HL-60 (cell line): ENCODE data around the gene NNMT.

Experiments used
- DNase-seq, 2 experiments: peaks; one replicate each; pipeline ENCODE4 v3.0.0-alpha.2; 2010 to 2020; ENCODE audit warnings: low read depth in 1 of 2, low spot score in 1 of 2
- H3K27ac ChIP-seq: fragments of 250-450 bp; sonication (Bioruptor Pico); replicated peaks from 2 replicates; pipeline ENCODE4 v1.5.1; 2020; ENCODE audit warnings: mild to moderate bottlenecking, moderate library complexity
- H3K27me3 ChIP-seq: fragments of 250-450 bp; sonication (Bioruptor Pico); 2 replicates; pipeline ENCODE4 v1.5.1; 2021; ENCODE audit warnings: mild to moderate bottlenecking, moderate library complexity; ENCODE audit not compliant: insufficient read depth, poor library complexity, severe bottlenecking
- H3K4me3 ChIP-seq: replicated peaks from 2 replicates; pipeline ENCODE4 v1.5.1; 2011; ENCODE audit warnings: mild to moderate bottlenecking, control low read depth, low read length; ENCODE audit not compliant: insufficient read depth
- GABPA ChIP-seq: IDR thresholded peaks from 2 replicates; pipeline ENCODE4 v1.6.1; 2012; ENCODE audit warnings: low read depth
- POLR2AphosphoS5 ChIP-seq: IDR thresholded peaks from 2 replicates; pipeline ENCODE4 v1.6.1; 2012; ENCODE audit warnings: low read depth
- SPI1 ChIP-seq: IDR thresholded peaks from 2 replicates; pipeline ENCODE4 v1.6.1; 2012; ENCODE audit warnings: low read depth, mild to moderate bottlenecking, borderline replicate concordance
- TF ChIP-seq, protein P1 (sequence below): IDR thresholded peaks from one replicate; pipeline ENCODE4 v1.5.1; 2011; ENCODE audit warnings: low read length, control low read depth, inconsistent platforms; ENCODE audit not compliant: insufficient read depth
- TF ChIP-seq, protein P2 (sequence below): IDR thresholded peaks from 2 replicates; pipeline ENCODE4 v1.6.1; 2012; ENCODE audit warnings: low read depth; ENCODE audit not compliant: insufficient replicate concordance

Gene NNMT

DNA sequence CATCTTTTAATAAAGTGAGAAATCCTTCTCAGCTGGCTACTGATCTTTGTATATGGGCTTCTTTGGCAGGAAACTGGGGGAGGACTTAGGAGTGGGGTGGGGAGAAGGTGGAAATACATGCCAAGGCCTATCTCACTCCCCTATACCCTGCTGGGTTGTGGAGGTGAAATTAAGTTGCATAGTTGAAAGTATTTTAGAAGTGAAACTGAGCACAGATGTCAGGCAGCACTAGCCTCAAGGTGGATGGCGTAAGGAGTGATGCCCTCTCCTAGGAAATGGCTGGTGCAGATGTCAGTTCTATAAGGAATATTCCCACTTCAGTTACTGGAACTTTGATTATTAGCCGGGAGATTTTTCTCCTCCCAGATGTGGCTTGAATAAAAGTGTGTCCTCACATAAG lies 46.3 kb downstream of the NNMT start:
- TF ChIP-seq, protein P1, sequence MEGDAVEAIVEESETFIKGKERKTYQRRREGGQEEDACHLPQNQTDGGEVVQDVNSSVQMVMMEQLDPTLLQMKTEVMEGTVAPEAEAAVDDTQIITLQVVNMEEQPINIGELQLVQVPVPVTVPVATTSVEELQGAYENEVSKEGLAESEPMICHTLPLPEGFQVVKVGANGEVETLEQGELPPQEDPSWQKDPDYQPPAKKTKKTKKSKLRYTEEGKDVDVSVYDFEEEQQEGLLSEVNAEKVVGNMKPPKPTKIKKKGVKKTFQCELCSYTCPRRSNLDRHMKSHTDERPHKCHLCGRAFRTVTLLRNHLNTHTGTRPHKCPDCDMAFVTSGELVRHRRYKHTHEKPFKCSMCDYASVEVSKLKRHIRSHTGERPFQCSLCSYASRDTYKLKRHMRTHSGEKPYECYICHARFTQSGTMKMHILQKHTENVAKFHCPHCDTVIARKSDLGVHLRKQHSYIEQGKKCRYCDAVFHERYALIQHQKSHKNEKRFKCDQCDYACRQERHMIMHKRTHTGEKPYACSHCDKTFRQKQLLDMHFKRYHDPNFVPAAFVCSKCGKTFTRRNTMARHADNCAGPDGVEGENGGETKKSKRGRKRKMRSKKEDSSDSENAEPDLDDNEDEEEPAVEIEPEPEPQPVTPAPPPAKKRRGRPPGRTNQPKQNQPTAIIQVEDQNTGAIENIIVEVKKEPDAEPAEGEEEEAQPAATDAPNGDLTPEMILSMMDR, result no peak
- TF ChIP-seq, protein P2, sequence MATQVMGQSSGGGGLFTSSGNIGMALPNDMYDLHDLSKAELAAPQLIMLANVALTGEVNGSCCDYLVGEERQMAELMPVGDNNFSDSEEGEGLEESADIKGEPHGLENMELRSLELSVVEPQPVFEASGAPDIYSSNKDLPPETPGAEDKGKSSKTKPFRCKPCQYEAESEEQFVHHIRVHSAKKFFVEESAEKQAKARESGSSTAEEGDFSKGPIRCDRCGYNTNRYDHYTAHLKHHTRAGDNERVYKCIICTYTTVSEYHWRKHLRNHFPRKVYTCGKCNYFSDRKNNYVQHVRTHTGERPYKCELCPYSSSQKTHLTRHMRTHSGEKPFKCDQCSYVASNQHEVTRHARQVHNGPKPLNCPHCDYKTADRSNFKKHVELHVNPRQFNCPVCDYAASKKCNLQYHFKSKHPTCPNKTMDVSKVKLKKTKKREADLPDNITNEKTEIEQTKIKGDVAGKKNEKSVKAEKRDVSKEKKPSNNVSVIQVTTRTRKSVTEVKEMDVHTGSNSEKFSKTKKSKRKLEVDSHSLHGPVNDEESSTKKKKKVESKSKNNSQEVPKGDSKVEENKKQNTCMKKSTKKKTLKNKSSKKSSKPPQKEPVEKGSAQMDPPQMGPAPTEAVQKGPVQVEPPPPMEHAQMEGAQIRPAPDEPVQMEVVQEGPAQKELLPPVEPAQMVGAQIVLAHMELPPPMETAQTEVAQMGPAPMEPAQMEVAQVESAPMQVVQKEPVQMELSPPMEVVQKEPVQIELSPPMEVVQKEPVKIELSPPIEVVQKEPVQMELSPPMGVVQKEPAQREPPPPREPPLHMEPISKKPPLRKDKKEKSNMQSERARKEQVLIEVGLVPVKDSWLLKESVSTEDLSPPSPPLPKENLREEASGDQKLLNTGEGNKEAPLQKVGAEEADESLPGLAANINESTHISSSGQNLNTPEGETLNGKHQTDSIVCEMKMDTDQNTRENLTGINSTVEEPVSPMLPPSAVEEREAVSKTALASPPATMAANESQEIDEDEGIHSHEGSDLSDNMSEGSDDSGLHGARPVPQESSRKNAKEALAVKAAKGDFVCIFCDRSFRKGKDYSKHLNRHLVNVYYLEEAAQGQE, result no peak
- TF ChIP-seq GABPA, result no peak
- TF ChIP-seq POLR2AphosphoS5, result no peak
- no peak for TF ChIP-seq SPI1
- Histone ChIP-seq H3K27ac (no peak overlapping the region), H3K4me3 (no peak overlapping the region), H3K27me3 (no peaks in the 10 kb centered on the region)
- no peak for DNase-seq

DNA sequence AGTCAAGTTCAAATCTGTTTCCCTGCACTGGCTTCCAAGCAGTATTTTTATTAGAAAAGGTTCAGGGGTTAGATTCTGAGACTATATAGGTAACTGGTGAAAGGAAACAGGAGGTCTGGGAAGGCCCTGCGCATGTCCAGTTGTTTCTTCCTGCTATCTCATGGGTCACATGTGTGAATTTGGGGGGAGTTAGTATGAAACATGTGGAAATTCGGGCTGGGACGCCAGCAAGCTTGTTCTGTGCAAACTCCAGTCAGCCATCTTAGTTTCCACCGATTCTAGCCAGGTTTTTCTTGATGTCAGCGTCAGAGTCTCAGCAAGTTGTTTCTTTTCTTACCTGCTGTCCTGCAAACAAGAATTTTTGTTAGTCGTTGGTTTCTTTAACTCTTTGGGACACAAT lies 46.8 kb downstream of the NNMT start:
- no peaks in the 10 kb centered on the region for H3K27me3 ChIP-seq
- no peak for DNase-seq
- H3K27ac ChIP-seq, result no peak overlapping the region
- TF ChIP-seq GABPA, result no peak
- no peak for TF ChIP-seq SPI1
- no peak for TF ChIP-seq POLR2AphosphoS5
- TF ChIP-seq, protein P1, result no peak
- TF ChIP-seq, protein P2, result no peak
- H3K4me3 ChIP-seq, result no peak overlapping the region

DNA sequence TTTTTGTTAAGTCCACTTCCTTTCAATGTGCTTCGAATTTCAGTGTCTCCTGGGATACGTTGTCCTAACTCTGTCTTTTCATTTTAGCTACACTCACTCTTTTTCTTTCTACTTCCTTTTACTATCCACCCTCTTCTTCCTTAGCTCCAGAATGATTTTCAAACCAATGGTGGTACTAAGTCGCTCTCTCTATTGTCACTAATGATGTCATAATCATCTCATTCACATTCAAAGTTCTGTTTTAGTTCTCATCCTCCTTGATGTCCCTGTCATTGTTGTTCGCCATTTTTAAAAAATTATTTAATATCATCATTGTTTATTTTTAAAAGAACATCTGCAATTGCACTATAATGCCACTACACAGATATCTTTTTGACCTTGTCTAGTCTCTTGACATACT lies 47.3 kb downstream of the NNMT start:
- no peaks in the 10 kb centered on the region for H3K27me3 ChIP-seq
- TF ChIP-seq, protein P1, result no peak
- TF ChIP-seq, protein P2, result no peak
- TF ChIP-seq POLR2AphosphoS5, result no peak
- TF ChIP-seq SPI1, result no peak
- TF ChIP-seq GABPA, result no peak
- no peak overlapping the region for H3K27ac ChIP-seq
- no peak overlapping the region for H3K4me3 ChIP-seq
- no peak for DNase-seq
